ENCODE results near the gene SMOC1.
"Not testable (repeated sequence)": the region's sequence is repeated elsewhere in the genome, so short reads cannot be mapped to it uniquely, and the experiment has no call there.

SMOC1 gene

GRCh38 chr14:69901113-69901951, 22.1 kb downstream of the SMOC1 start:
- no peak for TF ChIP-seq ZNF274 (IDR thresholded peaks at IDR 0.05; ENCODE audit: low read depth, low read length)
- H3K4me3 ChIP-seq (ENCODE audit: low read length): no peak overlapping the region

DNA sequence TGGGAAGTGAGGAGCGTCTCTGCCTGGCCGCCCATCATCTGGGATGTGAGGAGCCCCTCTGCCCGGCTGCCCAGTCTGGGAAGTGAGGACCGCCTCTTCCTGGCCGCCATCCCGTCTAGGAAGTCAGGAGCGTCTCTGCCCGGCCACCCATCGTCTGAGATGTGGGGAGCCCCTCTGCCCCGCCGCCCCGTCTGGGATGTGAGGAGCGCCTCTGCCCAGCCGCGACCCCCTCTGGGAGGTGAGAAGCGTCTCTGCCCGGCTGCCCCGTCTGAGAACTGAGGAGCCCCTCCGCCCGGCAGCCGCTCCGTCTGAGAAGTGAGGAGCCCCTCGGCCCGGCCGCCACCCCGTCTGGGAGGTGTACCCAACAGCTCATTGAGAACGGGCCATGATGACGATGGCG, 23.8 kb downstream of the SMOC1 start:
- H3K4me3 ChIP-seq (ENCODE audit: low read length): not testable (repeated sequence)

- no peak for TF ChIP-seq ZNF274 (IDR thresholded peaks at IDR 0.05; ENCODE audit: low read depth, low read length)
- H3K4me3 ChIP-seq (ENCODE audit: low read length): no peak overlapping the region
Observed at GRCh38 chr14:69904246-69904645, 25.0 kb downstream of the SMOC1 start.

- no peak for TF ChIP-seq ZNF274 (IDR thresholded peaks at IDR 0.05; ENCODE audit: low read depth, low read length)
- H3K4me3 ChIP-seq (ENCODE audit: low read length): no peak overlapping the region
Observed at GRCh38 chr14:69906201-69906600, 27.0 kb downstream of the SMOC1 start.

- no peak overlapping the region for H3K4me3 ChIP-seq (ENCODE audit: low read length)
- TF ChIP-seq ZNF274 (IDR thresholded peaks at IDR 0.05; ENCODE audit: low read depth, low read length): no peak
Observed at GRCh38 chr14:69909826-69910550, 30.8 kb downstream of the SMOC1 start.

- no peak for TF ChIP-seq ZNF274 (IDR thresholded peaks at IDR 0.05; ENCODE audit: low read depth, low read length)
- no peak overlapping the region for H3K4me3 ChIP-seq (ENCODE audit: low read length)
Observed at GRCh38 chr14:69910871-69911270, 31.7 kb downstream of the SMOC1 start.

DNA sequence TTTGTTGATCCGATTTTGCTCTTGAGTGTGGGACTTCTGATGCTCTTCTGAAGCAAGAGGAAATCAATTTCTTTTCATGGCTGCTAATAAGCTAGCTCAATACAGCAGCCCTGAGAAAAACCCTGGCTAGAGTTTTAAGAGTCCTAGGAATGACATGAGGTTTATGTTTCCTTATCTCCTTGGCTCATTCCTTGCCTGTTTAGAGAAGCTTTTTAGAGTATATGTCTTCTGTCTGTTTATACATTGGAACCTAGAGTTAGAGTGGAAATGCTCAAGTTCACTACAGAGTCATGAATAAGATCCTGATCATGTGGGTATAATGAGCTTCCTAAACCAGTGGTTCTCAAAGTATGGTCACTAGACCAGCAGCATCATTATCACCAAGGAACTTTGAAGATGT, 34.5 kb downstream of the SMOC1 start:
- no peak for TF ChIP-seq ZNF274 (IDR thresholded peaks at IDR 0.05; ENCODE audit: low read depth, low read length)
- H3K4me3 ChIP-seq (ENCODE audit: low read length): no peak overlapping the region

- H3K4me3 ChIP-seq (ENCODE audit: low read length): no peak overlapping the region
- no peak for TF ChIP-seq ZNF274 (IDR thresholded peaks at IDR 0.05; ENCODE audit: low read depth, low read length)
Observed at GRCh38 chr14:69916396-69916795, 37.2 kb downstream of the SMOC1 start.

GRCh38 chr14:69917287-69917686, 38.1 kb downstream of the SMOC1 start:
- no peak overlapping the region for H3K4me3 ChIP-seq (ENCODE audit: low read length)

DNA sequence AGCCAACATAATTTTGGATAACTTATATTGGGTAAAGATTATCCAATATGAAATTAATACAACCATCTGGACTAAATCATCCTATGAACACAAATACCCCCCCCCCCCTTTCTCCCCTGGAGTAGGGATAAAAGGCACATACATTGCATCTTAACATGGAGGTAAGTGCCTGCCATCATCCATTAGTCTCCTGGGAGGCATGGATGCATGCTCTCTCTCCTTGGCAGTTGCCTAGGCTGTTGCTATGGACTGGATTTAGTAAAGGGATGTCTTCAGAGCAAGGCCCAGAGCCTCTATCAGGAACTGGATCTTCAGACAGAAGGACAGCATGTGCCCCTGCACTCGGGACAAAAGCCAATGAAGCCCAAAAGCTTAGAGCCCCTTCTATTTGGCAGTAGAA, 40.6 kb downstream of the SMOC1 start:
- no peak for TF ChIP-seq ZNF274 (IDR thresholded peaks at IDR 0.05; ENCODE audit: low read depth, low read length)

More at GRCh38 chr14:69917287-69917686, 38.1 kb downstream of the SMOC1 start:
- no peak for TF ChIP-seq ZNF274 (IDR thresholded peaks at IDR 0.05; ENCODE audit: low read depth, low read length)

DNA sequence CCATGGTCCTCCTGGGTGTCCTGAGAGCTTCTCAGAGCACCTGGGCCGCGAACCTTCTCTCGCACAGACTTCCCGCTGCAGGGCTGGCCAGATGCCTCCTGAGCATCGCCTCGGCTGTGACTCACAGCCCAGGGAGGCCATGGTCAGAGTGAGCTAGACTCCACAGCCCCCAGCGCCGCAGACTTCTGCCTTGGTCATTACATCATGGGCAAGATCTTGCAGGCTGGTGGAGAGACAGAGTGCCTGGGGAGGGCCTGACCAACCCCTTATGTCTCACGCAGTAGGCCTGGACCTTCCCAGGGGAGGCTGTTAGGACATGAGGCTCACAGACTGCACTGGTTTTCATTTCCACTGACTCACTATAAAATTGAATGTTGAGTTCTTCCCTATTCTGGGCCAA, 41.8 kb downstream of the SMOC1 start:
- H3K4me3 ChIP-seq (ENCODE audit: low read length): no peak overlapping the region
- no peak for TF ChIP-seq ZNF274 (IDR thresholded peaks at IDR 0.05; ENCODE audit: low read depth, low read length)

More for the DNA sequence above, 40.6 kb downstream of the SMOC1 start:
- H3K4me3 ChIP-seq (ENCODE audit: low read length): no peak overlapping the region

- TF ChIP-seq ZNF274 (IDR thresholded peaks at IDR 0.05; ENCODE audit: low read depth, low read length): no peak
- no peak overlapping the region for H3K4me3 ChIP-seq (ENCODE audit: low read length)
Observed at GRCh38 chr14:69922198-69922597, 43.0 kb downstream of the SMOC1 start.

DNA sequence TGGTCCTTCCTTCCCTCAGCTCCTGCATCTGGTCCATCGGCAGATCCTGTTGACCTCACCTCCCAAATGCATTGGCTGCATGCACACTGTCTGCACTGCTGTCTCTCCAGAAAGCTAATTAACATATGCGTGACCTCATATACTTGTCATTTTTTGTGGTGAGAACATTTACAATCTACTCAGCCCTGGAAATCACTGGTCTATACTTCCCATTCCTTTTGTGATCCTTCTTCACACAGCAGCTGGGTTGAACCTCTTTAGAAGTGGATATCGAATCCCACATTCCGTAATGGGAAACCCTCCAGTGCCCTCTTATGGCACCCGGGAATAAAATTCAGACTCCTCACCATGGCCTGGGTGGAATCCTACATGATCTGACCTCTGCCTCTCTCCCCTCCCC, 45.0 kb downstream of the SMOC1 start:
- TF ChIP-seq ZNF274 (IDR thresholded peaks at IDR 0.05; ENCODE audit: low read depth, low read length): no peak
- no peak overlapping the region for H3K4me3 ChIP-seq (ENCODE audit: low read length)

- TF ChIP-seq ZNF274 (IDR thresholded peaks at IDR 0.05; ENCODE audit: low read depth, low read length): no peak
- no peak overlapping the region for H3K4me3 ChIP-seq (ENCODE audit: low read length)
Observed at GRCh38 chr14:69928111-69928523, 48.9 kb downstream of the SMOC1 start.

DNA sequence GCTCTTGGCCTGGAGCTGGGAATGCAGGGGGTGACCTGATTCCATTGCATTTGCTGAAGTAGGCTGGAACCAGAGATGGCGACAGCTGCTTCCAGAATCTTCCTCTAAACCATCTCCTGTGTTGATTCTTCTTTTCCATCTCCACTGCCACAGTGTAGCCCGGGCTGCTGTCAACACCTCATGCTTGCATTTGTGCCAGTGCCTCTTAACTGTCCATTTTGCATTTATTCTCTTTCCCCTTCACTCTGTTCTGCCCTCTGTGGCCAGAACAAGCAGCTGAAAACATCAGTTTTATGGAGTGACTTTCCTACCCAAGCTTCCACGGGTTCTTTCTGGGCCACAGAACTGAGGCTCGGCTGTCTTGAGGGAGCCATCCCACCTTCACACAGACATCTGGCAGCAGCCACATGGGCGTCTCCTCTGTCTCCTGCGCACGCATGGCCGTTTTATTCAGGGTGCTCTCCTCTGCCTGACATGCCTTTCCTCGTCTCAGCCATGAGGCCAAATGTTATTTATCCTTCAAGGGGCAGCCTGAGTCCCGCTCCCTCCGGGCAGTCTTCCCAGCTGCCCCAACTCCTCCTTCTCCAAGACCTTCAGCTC, 51.7 kb downstream of the SMOC1 start:
- H3K4me3 ChIP-seq (ENCODE audit: low read length): no peak overlapping the region
- no peak for TF ChIP-seq ZNF274 (IDR thresholded peaks at IDR 0.05; ENCODE audit: low read depth, low read length)

Measured in GM08714 (cell line).